HG02870 (cell line): ENCODE results near the gene PCDHB13.
"Not testable (repeated sequence)": the region's sequence is repeated elsewhere in the genome, so short reads cannot be mapped to it uniquely, and the experiment has no call there.

Experiments
- ATAC-seq: cut with Tn5 transposase; IDR thresholded peaks from one replicate; pipeline ENCODE4 v1.9.1; 2021; ENCODE audit warnings: mild to moderate bottlenecking, moderate library complexity; ENCODE audit not compliant: unreplicated experiment

The PCDHB13 gene

DNA sequence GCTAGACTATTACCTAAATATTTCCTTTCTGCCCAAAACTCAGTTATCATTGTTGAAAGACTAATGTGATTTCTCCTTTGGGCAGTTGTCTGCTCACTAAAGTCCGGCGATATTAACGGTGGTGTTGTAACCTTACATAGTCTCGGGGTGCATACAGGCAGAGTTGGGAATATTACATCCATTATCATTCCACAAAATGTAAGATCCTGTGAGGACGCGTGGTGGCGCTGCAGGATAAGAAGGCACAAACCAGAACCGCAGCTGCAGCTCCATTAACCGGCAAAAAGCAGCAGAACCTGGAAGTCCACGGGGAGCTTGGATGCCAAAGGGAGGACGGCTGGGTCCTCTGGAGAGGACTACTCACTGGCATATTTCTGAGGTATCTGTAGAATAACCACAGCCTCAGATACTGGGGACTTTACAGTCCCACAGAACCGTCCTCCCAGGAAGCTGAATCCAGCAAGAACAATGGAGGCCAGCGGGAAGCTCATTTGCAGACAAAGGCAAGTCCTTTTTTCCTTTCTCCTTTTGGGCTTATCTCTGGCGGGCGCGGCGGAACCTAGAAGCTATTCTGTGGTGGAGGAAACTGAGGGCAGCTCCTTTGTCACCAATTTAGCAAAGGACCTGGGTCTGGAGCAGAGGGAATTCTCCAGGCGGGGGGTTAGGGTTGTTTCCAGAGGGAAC is at the start of gene PCDHB13:
TSS of gene PCDHB13 (plus strand) at position 264 of the 684 bp plus-strand sequence. CDS start at position 469, 205 bp downstream.
- not testable (repeated sequence) for ATAC-seq

DNA sequence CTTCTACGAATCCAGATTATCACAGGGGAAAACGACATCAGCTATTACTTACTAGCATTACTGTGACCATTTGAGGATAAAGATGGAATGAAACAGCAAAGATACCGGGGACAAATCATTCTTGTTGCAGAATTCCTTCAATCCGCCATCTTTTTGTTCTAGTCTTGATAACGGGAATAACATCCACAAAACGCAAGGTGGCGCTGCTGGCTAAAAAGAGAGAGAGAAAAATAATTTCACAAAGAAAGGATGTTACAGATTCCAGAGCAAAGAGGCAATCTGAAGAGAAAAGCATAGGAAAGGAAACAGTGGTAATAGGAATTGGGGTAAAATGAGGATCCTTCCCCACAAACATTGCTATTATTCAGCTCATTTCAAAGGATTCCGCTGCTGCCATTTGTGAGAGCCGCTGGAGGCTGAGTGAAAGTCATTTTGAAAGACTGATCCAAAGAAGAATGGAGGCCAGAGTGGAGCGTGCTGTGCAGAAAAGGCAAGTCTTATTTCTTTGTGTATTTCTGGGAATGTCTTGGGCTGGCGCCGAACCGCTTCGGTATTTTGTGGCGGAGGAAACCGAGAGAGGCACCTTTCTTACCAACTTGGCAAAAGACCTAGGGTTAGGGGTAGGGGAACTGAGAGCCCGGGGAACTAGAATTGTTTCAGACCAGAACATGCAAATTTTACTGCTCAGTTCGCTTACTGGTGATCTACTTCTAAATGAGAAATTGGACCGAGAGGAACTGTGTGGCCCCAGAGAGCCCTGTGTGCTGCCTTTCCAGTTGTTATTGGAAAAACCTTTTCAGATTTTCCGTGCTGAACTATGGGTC is 41.1 kb upstream of the PCDHB13 start, which contains the start of gene PCDHB7:
TSS of gene PCDHB7 (plus strand) at position 264 of the 824 bp plus-strand sequence. CDS start at position 456, 192 bp downstream.
- no peak for ATAC-seq

DNA sequence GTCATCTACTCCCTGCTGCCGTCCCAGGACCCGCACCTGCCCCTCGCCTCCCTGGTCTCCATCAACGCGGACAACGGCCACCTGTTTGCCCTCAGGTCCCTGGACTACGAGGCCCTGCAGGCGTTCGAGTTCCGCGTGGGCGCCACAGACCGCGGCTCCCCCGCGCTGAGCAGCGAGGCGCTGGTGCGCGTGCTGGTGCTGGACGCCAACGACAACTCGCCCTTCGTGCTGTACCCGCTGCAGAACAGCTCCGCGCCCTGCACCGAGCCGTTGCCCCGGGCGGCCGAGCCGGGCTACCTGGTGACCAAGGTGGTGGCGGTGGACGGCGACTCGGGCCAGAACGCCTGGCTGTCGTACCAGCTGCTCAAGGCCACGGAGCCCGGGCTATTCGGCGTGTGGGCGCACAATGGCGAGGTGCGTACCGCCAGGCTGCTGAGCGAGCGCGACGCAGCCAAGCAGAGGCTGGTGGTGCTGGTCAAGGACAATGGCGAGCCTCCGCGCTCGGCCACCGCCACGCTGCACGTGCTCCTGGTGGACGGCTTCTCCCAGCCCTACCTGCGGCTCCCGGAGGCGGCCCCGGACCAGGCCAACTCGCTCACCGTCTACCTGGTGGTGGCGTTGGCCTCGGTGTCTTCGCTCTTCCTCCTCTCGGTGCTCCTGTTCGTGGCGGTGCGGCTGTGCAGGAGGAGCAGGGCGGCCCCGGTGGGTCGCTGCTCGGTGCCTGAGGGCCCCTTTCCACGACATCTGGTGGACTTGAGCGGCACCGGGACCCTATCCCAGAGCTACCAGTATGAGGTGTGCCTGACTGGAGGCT is 39.2 kb upstream of the PCDHB13 start:
- ATAC-seq: not testable (repeated sequence)

DNA sequence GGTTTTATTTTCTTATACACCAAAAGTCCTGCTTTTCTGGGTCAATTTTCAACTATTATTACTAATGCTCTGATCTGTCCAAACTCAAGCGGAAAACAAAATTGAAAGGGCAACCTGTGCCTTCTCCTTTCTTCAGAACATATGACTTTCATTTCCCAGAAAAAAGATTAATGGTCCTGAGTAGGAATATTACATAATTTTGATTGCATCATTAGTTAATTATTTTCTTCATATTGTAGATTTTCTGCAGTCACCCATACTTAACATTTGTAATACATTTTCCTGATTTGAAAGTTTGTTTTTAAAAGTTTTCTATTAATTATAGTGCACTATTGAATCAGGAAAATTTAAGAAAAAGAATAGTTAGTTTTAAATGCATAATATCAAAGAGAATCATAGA is 37.8 kb upstream of the PCDHB13 start:
- ATAC-seq: no peak

DNA sequence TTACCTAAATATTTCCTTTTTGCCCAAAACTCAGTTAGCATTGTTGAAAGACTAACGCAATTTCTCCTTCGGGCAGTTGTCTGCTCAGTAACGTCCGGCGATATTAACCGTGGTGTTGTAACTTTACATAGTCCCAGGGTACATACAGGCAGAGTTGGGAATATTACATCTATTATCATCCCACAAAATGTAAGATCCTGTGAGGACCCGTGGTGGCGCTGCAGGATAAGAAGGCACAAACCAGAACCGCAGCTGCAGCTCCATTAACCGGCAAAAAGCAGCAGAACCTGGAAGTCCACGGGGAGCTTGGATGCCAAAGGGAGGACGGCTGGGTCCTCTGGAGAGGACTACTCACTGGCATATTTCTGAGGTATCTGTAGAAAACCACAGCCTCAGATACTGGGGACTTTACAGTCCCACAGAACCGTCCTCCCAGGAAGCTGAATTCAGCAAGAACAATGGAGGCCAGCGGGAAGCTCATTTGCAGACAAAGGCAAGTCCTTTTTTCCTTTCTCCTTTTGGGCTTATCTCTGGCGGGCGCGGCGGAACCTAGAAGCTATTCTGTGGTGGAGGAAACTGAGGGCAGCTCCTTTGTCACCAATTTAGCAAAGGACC is 36.0 kb upstream of the PCDHB13 start, which contains the start of gene PCDHB8:
TSS of gene PCDHB8 (plus strand) at position 214 of the 615 bp plus-strand sequence. CDS start at position 459, 245 bp downstream.
- not testable (repeated sequence) for ATAC-seq

DNA sequence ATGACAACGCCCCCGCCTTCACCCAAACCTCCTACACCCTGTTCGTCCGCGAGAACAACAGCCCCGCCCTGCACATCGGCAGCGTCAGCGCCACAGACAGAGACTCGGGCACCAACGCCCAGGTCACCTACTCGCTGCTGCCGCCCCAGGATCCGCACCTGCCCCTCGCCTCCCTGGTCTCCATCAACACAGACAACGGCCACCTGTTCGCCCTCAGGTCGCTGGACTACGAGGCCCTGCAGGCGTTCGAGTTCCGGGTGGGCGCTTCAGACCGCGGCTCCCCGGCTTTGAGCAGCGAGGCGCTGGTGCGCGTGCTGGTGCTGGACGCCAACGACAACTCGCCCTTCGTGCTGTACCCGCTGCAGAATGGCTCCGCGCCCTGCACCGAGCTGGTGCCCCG is 34.3 kb upstream of the PCDHB13 start:
- not testable (repeated sequence) for ATAC-seq

DNA sequence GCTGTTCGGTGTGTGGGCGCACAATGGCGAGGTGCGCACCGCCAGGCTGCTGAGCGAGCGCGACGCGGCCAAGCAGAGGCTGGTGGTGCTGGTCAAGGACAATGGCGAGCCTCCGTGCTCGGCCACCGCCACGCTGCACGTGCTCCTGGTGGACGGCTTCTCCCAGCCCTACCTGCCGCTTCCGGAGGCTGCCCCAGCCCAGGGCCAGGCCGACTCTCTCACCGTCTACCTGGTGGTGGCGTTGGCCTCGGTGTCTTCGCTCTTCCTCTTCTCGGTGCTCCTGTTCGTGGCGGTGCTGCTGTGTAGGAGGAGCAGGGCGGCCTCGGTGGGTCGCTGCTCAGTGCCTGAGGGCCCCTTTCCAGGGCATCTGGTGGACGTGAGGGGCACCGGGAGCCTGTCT is 33.8 kb upstream of the PCDHB13 start:
- ATAC-seq: not testable (repeated sequence)

DNA sequence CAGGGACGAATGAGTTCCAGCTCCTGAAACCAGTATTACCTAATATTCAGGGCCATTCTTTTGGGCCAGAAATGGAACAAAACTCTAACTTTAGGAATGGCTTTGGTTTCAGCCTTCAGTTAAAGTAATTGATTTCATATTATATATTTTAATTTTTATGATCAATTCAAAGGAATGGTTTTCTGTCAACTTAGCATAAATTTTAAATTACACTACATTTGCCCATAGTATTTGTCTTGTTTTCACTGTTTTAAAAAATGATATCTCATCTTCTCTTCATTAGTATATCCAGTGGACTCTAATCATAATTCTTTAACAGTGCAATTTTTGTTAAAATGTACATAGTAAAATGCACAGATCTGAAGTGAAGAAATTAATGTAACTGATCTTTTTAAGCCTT is 33.4 kb upstream of the PCDHB13 start:
- no peak for ATAC-seq

DNA sequence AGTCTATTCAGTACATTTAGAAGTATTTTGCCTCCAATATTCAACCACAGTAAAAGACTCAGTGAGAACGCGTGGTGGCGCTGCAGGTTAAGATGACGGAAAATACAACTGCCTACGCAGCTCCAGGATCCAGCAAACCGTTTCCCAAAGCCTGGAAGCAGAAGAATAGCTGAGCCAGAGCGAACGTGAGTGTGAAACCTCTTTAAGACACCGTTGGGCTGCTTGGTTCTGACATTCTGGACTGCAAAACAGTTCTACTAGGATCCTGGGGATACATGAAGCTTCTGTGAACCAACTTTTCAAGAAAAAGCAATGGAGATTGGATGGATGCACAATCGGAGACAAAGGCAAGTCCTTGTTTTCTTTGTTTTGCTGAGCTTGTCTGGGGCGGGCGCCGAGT is 31.5 kb upstream of the PCDHB13 start, which contains the start of gene PCDHB16:
TSS of gene PCDHB16 (plus strand) at position 140 of the 400 bp plus-strand sequence. CDS start at position 313, 173 bp downstream.
- no peak for ATAC-seq

DNA sequence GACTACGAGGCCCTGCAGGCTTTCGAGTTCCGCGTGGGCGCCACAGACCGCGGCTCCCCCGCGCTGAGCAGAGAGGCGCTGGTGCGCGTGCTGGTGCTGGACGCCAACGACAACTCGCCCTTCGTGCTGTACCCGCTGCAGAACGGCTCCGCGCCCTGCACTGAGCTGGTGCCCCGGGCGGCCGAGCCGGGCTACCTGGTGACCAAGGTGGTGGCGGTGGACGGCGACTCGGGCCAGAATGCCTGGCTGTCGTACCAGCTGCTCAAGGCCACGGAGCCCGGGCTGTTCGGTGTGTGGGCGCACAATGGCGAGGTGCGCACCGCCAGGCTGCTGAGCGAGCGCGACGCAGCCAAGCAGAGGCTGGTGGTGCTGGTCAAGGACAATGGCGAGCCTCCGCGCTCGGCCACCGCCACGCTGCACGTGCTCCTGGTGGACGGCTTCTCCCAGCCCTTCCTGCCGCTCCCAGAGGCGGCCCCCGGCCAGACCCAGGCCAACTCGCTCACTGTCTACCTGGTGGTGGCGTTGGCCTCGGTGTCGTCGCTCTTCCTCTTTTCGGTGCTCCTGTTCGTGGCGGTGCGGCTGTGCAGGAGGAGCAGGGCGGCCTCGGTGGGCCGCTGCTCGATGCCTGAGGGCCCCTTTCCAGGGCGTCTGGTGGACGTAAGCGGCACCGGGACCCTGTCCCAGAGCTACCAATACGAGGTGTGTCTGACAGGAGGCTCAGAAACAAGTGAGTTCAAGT is 29.4 kb upstream of the PCDHB13 start:
- ATAC-seq: not testable (repeated sequence)

DNA sequence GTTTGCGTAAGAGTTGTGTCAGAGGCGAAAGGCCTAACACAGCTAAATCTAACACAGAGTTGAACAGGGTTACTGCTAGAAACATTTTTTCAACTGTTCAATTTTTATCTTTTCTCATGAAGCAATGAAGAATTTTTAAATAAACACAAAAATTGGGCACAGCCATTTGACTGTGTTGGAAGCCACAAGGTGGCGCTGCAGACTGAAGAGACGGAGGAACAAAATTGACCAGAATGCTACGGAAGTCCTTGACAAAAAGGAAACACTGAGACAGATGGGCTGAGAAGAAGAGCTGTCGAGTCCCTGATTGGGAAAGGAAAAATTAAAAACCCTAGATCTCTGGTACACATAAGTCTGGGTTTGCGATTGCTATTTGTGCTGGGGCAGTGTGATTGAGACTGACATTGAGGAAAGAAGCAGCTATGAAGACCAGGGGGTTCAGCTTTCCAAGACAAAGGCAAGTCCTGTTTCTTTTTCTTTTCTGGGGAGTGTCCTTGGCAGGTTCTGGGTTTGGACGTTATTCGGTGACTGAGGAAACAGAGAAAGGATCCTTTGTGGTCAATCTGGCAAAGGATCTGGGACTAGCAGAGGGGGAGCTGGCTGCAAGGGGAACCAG is 26.7 kb upstream of the PCDHB13 start, which contains the start of gene PCDHB9:
TSS of gene PCDHB9 (plus strand) at position 265 of the 616 bp plus-strand sequence. CDS start at position 423, 158 bp downstream.
- ATAC-seq: no peak

DNA sequence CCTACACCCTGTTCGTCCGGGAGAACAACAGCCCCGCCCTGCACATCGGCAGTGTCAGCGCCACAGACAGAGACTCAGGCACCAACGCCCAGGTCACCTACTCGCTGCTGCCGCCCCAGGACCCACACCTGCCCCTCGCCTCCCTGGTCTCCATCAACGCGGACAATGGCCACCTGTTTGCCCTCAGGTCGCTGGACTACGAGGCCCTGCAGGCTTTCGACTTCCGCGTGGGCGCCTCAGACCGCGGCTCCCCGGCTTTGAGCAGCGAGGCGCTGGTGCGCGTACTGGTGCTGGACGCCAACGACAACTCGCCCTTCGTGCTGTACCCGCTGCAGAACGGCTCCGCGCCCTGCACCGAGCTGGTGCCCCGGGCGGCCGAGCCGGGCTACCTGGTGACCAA is 25.0 kb upstream of the PCDHB13 start:
- not testable (repeated sequence) for ATAC-seq

DNA sequence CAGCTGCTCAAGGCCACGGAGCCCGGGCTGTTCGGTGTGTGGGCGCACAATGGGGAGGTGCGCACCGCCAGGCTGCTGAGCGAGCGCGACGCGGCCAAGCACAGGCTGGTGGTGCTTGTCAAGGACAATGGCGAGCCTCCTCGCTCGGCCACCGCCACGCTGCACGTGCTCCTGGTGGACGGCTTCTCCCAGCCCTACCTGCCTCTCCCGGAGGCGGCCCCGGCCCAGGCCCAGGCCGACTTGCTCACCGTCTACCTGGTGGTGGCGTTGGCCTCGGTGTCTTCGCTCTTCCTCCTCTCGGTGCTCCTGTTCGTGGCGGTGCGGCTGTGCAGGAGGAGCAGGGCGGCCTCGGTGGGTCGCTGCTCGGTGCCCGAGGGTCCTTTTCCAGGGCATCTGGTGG is 24.6 kb upstream of the PCDHB13 start:
- not testable (repeated sequence) for ATAC-seq

DNA sequence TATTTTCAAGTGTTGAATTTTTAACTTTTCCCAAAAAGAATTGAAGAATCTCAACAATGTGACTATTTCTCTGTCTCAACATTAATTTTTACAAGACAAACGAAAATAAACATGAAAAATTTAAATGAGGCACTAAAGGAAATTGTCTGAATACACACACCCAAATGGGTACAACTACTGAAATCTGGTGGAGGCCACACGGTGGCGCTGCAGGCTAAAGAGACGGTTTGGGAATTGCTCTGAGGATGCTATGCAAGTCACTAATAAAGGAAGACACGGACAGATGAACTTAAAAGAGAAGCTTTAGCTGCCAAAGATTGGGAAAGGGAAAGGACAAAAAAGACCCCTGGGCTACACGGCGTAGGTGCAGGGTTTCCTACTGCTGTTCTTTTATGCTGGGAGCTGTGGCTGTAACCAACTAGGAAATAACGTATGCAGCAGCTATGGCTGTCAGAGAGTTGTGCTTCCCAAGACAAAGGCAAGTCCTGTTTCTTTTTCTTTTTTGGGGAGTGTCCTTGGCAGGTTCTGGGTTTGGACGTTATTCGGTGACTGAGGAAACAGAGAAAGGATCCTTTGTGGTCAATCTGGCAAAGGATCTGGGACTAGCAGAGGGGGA is 21.5 kb upstream of the PCDHB13 start, which contains the start of gene PCDHB10:
TSS of gene PCDHB10 (plus strand) at position 244 of the 616 bp plus-strand sequence. CDS start at position 444, 200 bp downstream.
- no peak for ATAC-seq

DNA sequence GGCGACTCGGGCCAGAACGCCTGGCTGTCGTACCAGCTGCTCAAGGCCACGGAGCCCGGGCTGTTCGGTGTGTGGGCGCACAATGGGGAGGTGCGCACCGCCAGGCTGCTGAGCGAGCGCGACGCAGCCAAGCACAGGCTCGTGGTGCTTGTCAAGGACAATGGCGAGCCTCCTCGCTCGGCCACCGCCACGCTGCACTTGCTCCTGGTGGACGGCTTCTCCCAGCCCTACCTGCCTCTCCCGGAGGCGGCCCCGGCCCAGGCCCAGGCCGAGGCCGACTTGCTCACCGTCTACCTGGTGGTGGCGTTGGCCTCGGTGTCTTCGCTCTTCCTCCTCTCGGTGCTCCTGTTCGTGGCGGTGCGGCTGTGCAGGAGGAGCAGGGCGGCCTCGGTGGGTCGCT is 19.4 kb upstream of the PCDHB13 start:
- ATAC-seq: not testable (repeated sequence)

DNA sequence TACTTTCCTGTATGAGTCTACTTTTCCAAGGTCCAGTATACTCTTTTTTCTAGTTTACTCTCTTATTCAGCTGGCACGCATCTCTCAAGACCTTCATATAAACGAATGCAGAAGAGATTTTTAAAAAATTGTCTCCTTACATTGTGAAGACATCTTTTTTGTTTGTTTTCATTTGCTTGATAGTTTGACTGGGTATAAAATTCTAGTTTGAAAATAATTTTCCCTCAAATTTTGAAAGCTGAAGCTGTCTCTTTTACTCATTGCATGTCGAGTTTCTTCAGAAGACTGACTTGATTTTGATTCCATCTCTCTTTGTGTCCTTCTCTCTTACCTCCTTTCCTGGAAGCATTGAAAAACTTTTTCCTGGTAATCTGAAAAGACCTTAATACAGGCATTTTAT is 17.4 kb upstream of the PCDHB13 start:
- no peak for ATAC-seq

DNA sequence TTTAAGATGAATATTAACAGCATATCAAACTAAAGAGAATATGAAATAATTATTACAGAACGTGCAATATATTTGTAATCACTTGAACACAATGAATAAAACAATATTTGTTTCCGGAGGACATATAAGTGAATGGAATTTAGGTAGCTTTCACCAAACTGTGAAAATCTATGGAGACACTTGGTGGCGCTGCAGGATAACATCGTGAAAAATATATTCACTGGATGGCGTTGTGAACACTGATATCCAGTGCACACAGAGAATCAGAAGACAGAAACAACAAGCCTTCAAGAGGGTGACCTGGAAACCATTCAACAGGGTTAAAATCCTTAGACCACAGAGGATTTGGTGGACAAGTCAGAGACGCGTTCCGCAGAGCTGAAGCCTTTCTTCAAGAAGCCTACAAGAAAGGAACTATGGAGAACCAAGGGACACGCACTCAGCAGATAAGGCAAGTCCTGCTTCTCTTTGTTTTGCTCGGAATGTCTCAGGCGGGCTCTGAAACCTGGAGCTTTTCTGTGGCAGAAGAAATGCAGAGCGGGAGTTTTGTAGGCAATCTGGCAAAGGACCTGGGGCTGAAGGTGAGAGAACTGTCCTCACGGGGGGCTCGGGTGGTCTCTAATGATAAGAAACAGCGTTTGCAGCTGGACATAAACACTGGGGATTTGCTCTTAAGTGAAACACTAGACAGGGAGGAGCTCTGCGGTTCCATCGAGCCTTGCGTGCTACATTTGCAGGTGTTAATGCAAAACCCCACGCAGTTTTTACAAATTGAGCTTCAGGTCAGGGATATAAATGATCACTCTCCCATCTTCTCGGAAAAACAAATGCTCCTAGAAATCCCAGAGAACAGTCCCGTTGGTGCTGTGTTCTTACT is 14.1 kb upstream of the PCDHB13 start, which contains the start of gene PCDHB11:
TSS of gene PCDHB11 (plus strand) at position 269 of the 877 bp plus-strand sequence. CDS start at position 417, 148 bp downstream.
- ATAC-seq: no peak
